Ishikawa (cell line): ENCODE data around the gene ADGRG6.

Experiments used
- CREB1 ChIP-seq: IDR thresholded peaks from 2 replicates; pipeline ENCODE4 v1.6.1; 2012; ENCODE audit warnings: low read depth
- EP300 ChIP-seq: IDR thresholded peaks from 2 replicates; pipeline ENCODE4 v1.6.1; 2012; ENCODE audit warnings: borderline replicate concordance
- FOXM1 ChIP-seq: IDR thresholded peaks from 2 replicates; pipeline ENCODE4 v1.6.1; 2012; ENCODE audit warnings: low read depth, borderline replicate concordance
- MAX ChIP-seq: IDR thresholded peaks from 2 replicates; pipeline ENCODE4 v1.6.1; 2012
- NFIC ChIP-seq: IDR thresholded peaks from 2 replicates; pipeline ENCODE4 v1.6.1; 2012
- RAD21 ChIP-seq: IDR thresholded peaks from 2 replicates; pipeline ENCODE4 v1.6.1; 2012; ENCODE audit warnings: low read depth
- REST ChIP-seq: IDR thresholded peaks from 2 replicates; pipeline ENCODE4 v1.6.1; 2012; ENCODE audit warnings: low read depth, mild to moderate bottlenecking
- TAF1 ChIP-seq: IDR thresholded peaks from 2 replicates; pipeline ENCODE4 v1.6.1; 2012; ENCODE audit warnings: low read depth, mild to moderate bottlenecking
- TCF12 ChIP-seq: IDR thresholded peaks from 2 replicates; pipeline ENCODE4 v1.6.1; 2012; ENCODE audit warnings: low read depth
- TEAD4 ChIP-seq: IDR thresholded peaks from 2 replicates; pipeline ENCODE4 v1.6.1; 2012
- YY1 ChIP-seq: IDR thresholded peaks from 2 replicates; pipeline ENCODE4 v1.6.1; 2012; ENCODE audit warnings: low read depth
- ZBTB7A ChIP-seq: IDR thresholded peaks from 2 replicates; pipeline ENCODE4 v1.6.1; 2012; ENCODE audit warnings: low read depth

- TF ChIP-seq TAF1 = no peak; the same call in 1 of the 2 replicates
- peak; percentile 40 for TF ChIP-seq NFIC
- TF ChIP-seq RAD21 = no peak
- TF ChIP-seq FOXM1 = no peak
- no peak for TF ChIP-seq CREB1
- no peak for TF ChIP-seq TEAD4
- TF ChIP-seq REST = no peak
- TF ChIP-seq ZBTB7A = no peak
- no peak for TF ChIP-seq TCF12
- peak; percentile 67; the same call in 1 of the 2 replicates for TF ChIP-seq MAX
- TF ChIP-seq EP300 = no peak
- TF ChIP-seq YY1 = no peak
Measured at GRCh38 chr6:142302421-142303175, 791 bp downstream of the ADGRG6 start.
